HCT116 (cell line): ENCODE measurements around the gene GET3. TPM values are rescaled to one million over a fixed set of nuclear protein-coding genes. Genes with fewer than 3 reads are reported as not detected.

Experiments
- ATAC-seq: fragments of 200-7000 bp; cut with Tn5 transposase; 2 replicates; pipeline ENCODE4 v1.9.1; 2020; ENCODE audit warnings: mild to moderate bottlenecking, moderate library complexity
- BruUV-seq: library from RNA; stranded (reverse); fragments of 400-500 nt; replicated peaks from 2 replicates; lab custom pipeline; 2021; lab: Mats Ljungman, UMichigan
- CTCF ChIA-PET: fragments of 300-600 bp; sonication (Branson Sonifier 250); formaldehyde crosslinking; loops from one replicate; lab custom pipeline; 2021; ENCODE audit warnings: antibody characterized with exemption; lab: Charles Lee
- POLR2A ChIA-PET: fragments of 300-600, 350-600 bp; sonication (Branson Sonifier 250); formaldehyde crosslinking; loops from one replicate; lab custom pipeline; 2021; ENCODE audit warnings: antibody characterized with exemption; lab: Charles Lee
- RAD21 ChIA-PET, 2 experiments: fragments of 300-600 bp; sonication (Branson Sonifier 250); formaldehyde crosslinking; loops; one replicate each; lab custom pipeline; 2023; ENCODE audit warnings: low total read pairs in 2 of 2; ENCODE audit not compliant: uncharacterized antibody in 2 of 2, unreplicated experiment in 2 of 2, low non-redundant PET in 1 of 2; lab: Charles Lee
- DNase-seq: peaks from one replicate; pipeline ENCODE4 v3.0.0-alpha.2; 2010; ENCODE audit warnings: low read depth, low spot score
- H2AFZ ChIP-seq: fragments of 200-600 bp; shearing (Covaris generic), sonication (generic); 2 replicates; pipeline ENCODE4 v1.6.1; 2017; ENCODE audit warnings: low read depth, mixed run types, mixed read lengths, antibody characterized with exemption, low read length; ENCODE audit not compliant: poor library complexity, severe bottlenecking
- H3K27ac ChIP-seq: 2 replicates; pipeline ENCODE4 v1.5.1; 2012; ENCODE audit warnings: low read depth, low read length
- H3K27me3 ChIP-seq: fragments of 200-600 bp; sonication (generic); 2 replicates; pipeline ENCODE4 v1.6.1; 2016; ENCODE audit warnings: mixed run types, low read length, mixed read lengths; ENCODE audit not compliant: insufficient read depth
- H3K36me3 ChIP-seq, 2 experiments: fragments of 200-500 bp in 1 of 2; fragments of 200-600 bp in 1 of 2; sonication (Bioruptor generic) in 1 of 2; sonication (generic) in 1 of 2; 2 replicates each; pipeline versions ENCODE4 v1.5.1 to v1.6.1; 2014 to 2016; ENCODE audit warnings: low read length in 2 of 2, inconsistent platforms in 1 of 2, mixed read lengths in 1 of 2, mixed run types in 1 of 2; ENCODE audit not compliant: insufficient read depth in 2 of 2, control insufficient read depth in 1 of 2
- H3K4me1 ChIP-seq, 2 experiments: fragments of 200-600 bp in 1 of 2; sonication (generic) in 1 of 2; 2 replicates each; pipeline versions ENCODE4 v1.5.1 to v1.6.1; 2012 to 2017; ENCODE audit warnings: low read length in 2 of 2, inconsistent platforms in 1 of 2, mild to moderate bottlenecking in 1 of 2, mixed read lengths in 1 of 2, mixed run types in 1 of 2, moderate library complexity in 1 of 2; ENCODE audit not compliant: insufficient read depth in 2 of 2, control insufficient read depth in 1 of 2
- H3K4me2 ChIP-seq: fragments of 200-600 bp; sonication (generic); 2 replicates; pipeline ENCODE4 v1.6.1; 2017; ENCODE audit warnings: mixed run types, low read length, mixed read lengths
- H3K4me3 ChIP-seq, 2 experiments: fragments of 200-600 bp in 1 of 2; sonication (generic) in 1 of 2; replicated peaks in 1 of 2; 2 replicates each; pipeline ENCODE4 v1.5.1; 2011 to 2016; ENCODE audit warnings: low read length in 2 of 2, control low read depth in 1 of 2, low read depth in 1 of 2, mild to moderate bottlenecking in 1 of 2, mixed read lengths in 1 of 2, mixed run types in 1 of 2
- H3K79me2 ChIP-seq: fragments of 200-600 bp; sonication (generic); 2 replicates; pipeline ENCODE4 v1.6.1; 2017; ENCODE audit warnings: mild to moderate bottlenecking, mixed run types, low read length, moderate library complexity, mixed read lengths; ENCODE audit not compliant: insufficient read depth
- H3K9ac ChIP-seq: fragments of 200-600 bp; sonication (generic); 2 replicates; pipeline ENCODE4 v1.6.1; 2016; ENCODE audit warnings: low read length, mixed read lengths
- H3K9me2 ChIP-seq: fragments of 200-600 bp; sonication (generic), shearing (Covaris generic); 2 replicates; pipeline ENCODE4 v1.6.1; 2017; ENCODE audit warnings: mixed run types, mild to moderate bottlenecking, moderate library complexity; ENCODE audit not compliant: insufficient read depth
- H3K9me3 ChIP-seq, 2 experiments: fragments of 200-500 bp in 1 of 2; fragments of 200-600 bp in 1 of 2; sonication (Bioruptor generic) in 1 of 2; sonication (generic) in 1 of 2; 2 replicates each; pipeline ENCODE4 v1.6.1; 2014 to 2017; ENCODE audit warnings: low read length in 2 of 2, mixed read lengths in 2 of 2, inconsistent platforms in 1 of 2, low read depth in 1 of 2, mild to moderate bottlenecking in 1 of 2, mixed run types in 1 of 2, moderate library complexity in 1 of 2; ENCODE audit not compliant: control insufficient read depth in 1 of 2, insufficient read depth in 1 of 2
- H4K20me1 ChIP-seq: fragments of 200-600 bp; sonication (generic), shearing (Covaris generic); 2 replicates; pipeline ENCODE4 v1.6.1; 2017; ENCODE audit warnings: mixed run types, mild to moderate bottlenecking, moderate library complexity; ENCODE audit not compliant: insufficient read depth
- EZH2phosphoT487 ChIP-seq: fragments of 200-600 bp; IDR thresholded peaks from 2 replicates; pipeline ENCODE4 v1.6.1; 2018; ENCODE audit warnings: antibody characterized with exemption, borderline replicate concordance
- RAD21 ChIP-seq: IDR thresholded peaks from 2 replicates; pipeline ENCODE4 v1.6.1; 2012; ENCODE audit warnings: low read depth, mild to moderate bottlenecking
- SP1 ChIP-seq: IDR thresholded peaks from 2 replicates; pipeline ENCODE4 v1.6.1; 2012; ENCODE audit warnings: low read depth
- SRF ChIP-seq: IDR thresholded peaks from 2 replicates; pipeline ENCODE4 v1.6.1; 2012; ENCODE audit warnings: low read depth
- ZFX ChIP-seq: fragments of 450-650 bp; IDR thresholded peaks from 2 replicates; pipeline ENCODE4 v1.6.1; 2017
- ZNF274 ChIP-seq: fragments of 200-500 bp; sonication (Bioruptor generic); IDR thresholded peaks from 2 replicates; pipeline ENCODE4 v1.6.1; 2014; ENCODE audit warnings: mild to moderate bottlenecking, low read depth, low read length, inconsistent platforms
- intact Hi-C: fragments of 100-400 bp; cut with micrococcal nuclease; formaldehyde crosslinking; loops from 2 replicates; pipeline ENCODE4 v1.10.0; 2022
- total RNA-seq: library from RNA; stranded (reverse); gene quantifications from one replicate; pipeline ENCODE4 v1.2.1, GENCODE V29; 2021; ENCODE audit not compliant: unreplicated experiment
- TF ChIP-seq, protein P1 (sequence below): IDR thresholded peaks from 2 replicates; pipeline ENCODE4 v1.6.1; 2012; ENCODE audit warnings: low read depth
- TF ChIP-seq, protein P2 (sequence below): IDR thresholded peaks from 2 replicates; pipeline ENCODE4 v1.6.1; 2011; ENCODE audit warnings: mild to moderate bottlenecking, low read length, moderate library complexity; ENCODE audit not compliant: insufficient replicate concordance; ENCODE audit errors: extremely low read depth
- TF ChIP-seq, protein P3 (sequence below), 3 experiments: fragments of 200-600 bp in 1 of 3; sonication (generic) in 1 of 3; IDR thresholded peaks in 2 of 3; conservative IDR thresholded peaks in 1 of 3; 2 replicates each; pipeline ENCODE4 v1.5.1; 2012 to 2017; ENCODE audit warnings: low read depth in 2 of 3, low read length in 2 of 3, antibody characterized with exemption in 1 of 3, borderline replicate concordance in 1 of 3, control low read depth in 1 of 3, mild to moderate bottlenecking in 1 of 3, mixed read lengths in 1 of 3, mixed run types in 1 of 3, moderate library complexity in 1 of 3; ENCODE audit not compliant: insufficient read depth in 1 of 3
- TF ChIP-seq, protein P4 (sequence below): IDR thresholded peaks from 2 replicates; pipeline ENCODE4 v1.6.1; 2012

The GET3 gene
- total RNA-seq, 1 experiment from 2014 or later: 77.6 TPM

DNA sequence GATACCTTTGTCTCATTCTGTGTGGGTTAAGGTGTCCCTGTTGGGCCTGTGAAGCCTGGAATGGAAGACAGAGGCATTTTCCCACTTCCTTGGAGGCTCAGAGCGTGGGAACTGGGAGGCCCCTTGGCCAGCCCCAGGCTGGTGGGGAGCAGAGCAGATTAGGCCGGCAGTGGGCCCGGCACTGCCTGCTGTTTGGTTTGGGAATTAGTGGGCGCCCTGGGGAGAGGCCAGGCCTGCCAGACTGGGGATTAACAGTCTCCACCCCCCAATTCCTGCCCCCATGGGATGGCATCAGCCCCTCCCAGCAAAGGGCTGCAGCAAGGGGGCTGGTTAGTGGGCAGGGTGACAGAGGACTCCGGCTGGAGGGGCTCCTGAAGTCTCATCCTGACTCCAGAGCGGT is 11.2 kb downstream of the GET3 start:
- Histone ChIP-seq H3K9me2 (no peaks in the 10 kb centered on the region), H3K9me3 (no peaks in the 10 kb centered on the region), H3K4me3 (no peak overlapping the region), H3K4me2 (no peak overlapping the region)
- ATAC-seq (0 out of 2 replicates have a peak, but pooled peaks have one; percentile 6), DNase-seq (no peak)
- TF ChIP-seq ZFX (no peak), EZH2phosphoT487 (no peak), SP1 (no peak), ZNF274 (no peak), RAD21 (no peak), SRF (no peak)
- TF ChIP-seq, protein P1, sequence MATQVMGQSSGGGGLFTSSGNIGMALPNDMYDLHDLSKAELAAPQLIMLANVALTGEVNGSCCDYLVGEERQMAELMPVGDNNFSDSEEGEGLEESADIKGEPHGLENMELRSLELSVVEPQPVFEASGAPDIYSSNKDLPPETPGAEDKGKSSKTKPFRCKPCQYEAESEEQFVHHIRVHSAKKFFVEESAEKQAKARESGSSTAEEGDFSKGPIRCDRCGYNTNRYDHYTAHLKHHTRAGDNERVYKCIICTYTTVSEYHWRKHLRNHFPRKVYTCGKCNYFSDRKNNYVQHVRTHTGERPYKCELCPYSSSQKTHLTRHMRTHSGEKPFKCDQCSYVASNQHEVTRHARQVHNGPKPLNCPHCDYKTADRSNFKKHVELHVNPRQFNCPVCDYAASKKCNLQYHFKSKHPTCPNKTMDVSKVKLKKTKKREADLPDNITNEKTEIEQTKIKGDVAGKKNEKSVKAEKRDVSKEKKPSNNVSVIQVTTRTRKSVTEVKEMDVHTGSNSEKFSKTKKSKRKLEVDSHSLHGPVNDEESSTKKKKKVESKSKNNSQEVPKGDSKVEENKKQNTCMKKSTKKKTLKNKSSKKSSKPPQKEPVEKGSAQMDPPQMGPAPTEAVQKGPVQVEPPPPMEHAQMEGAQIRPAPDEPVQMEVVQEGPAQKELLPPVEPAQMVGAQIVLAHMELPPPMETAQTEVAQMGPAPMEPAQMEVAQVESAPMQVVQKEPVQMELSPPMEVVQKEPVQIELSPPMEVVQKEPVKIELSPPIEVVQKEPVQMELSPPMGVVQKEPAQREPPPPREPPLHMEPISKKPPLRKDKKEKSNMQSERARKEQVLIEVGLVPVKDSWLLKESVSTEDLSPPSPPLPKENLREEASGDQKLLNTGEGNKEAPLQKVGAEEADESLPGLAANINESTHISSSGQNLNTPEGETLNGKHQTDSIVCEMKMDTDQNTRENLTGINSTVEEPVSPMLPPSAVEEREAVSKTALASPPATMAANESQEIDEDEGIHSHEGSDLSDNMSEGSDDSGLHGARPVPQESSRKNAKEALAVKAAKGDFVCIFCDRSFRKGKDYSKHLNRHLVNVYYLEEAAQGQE: no peak
- TF ChIP-seq, protein P2, sequence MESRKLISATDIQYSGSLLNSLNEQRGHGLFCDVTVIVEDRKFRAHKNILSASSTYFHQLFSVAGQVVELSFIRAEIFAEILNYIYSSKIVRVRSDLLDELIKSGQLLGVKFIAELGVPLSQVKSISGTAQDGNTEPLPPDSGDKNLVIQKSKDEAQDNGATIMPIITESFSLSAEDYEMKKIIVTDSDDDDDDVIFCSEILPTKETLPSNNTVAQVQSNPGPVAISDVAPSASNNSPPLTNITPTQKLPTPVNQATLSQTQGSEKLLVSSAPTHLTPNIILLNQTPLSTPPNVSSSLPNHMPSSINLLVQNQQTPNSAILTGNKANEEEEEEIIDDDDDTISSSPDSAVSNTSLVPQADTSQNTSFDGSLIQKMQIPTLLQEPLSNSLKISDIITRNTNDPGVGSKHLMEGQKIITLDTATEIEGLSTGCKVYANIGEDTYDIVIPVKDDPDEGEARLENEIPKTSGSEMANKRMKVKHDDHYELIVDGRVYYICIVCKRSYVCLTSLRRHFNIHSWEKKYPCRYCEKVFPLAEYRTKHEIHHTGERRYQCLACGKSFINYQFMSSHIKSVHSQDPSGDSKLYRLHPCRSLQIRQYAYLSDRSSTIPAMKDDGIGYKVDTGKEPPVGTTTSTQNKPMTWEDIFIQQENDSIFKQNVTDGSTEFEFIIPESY: no peak
- TF ChIP-seq, protein P3, sequence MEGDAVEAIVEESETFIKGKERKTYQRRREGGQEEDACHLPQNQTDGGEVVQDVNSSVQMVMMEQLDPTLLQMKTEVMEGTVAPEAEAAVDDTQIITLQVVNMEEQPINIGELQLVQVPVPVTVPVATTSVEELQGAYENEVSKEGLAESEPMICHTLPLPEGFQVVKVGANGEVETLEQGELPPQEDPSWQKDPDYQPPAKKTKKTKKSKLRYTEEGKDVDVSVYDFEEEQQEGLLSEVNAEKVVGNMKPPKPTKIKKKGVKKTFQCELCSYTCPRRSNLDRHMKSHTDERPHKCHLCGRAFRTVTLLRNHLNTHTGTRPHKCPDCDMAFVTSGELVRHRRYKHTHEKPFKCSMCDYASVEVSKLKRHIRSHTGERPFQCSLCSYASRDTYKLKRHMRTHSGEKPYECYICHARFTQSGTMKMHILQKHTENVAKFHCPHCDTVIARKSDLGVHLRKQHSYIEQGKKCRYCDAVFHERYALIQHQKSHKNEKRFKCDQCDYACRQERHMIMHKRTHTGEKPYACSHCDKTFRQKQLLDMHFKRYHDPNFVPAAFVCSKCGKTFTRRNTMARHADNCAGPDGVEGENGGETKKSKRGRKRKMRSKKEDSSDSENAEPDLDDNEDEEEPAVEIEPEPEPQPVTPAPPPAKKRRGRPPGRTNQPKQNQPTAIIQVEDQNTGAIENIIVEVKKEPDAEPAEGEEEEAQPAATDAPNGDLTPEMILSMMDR (IDR thresholded peaks at IDR 0.05 in 2 of 3, conservative IDR thresholded peaks at IDR 0.05 in 1 of 3; ENCODE audit: borderline replicate concordance in 1 of 3, insufficient read depth in 1 of 3, low read depth in 2 of 3, low read length in 2 of 3): no peak
- TF ChIP-seq, protein P4, sequence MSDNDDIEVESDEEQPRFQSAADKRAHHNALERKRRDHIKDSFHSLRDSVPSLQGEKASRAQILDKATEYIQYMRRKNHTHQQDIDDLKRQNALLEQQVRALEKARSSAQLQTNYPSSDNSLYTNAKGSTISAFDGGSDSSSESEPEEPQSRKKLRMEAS: no peak
- TF ChIP-seq, all 23 proteins: peak for 0
- H4K20me1 ChIP-seq: no peaks in the 10 kb centered on the region
- intact Hi-C loops: no loop called here
- no peaks in the 10 kb centered on the region for H3K27me3 ChIP-seq
- no TSS peak for BruUV-seq
- ChIA-PET RAD21 (no interaction called here), CTCF (interaction anchor here (1.4 kb wide), 1 partner anchor 8 kb away, joined by 3 read pairs; no protein-coding TSS in a partner anchor), POLR2A (no interaction called here)
- H3K79me2 ChIP-seq: no peaks in the 10 kb centered on the region
- H3K9ac ChIP-seq: no peak overlapping the region
- H3K27ac ChIP-seq: no peak overlapping the region
- H3K36me3 ChIP-seq: peaks cover 3 to 22% of the 10 kb centered on the region in 2 experiments; a peak in 3 of 4 replicates
- no peak overlapping the region for H2AFZ ChIP-seq
- H3K4me1 ChIP-seq: no peaks in the 10 kb centered on the region; a peak in 1 of 4 replicates
